Activated naive CD4-positive, alpha-beta T cell treated with anti-CD3 and anti-CD28 coated beads, Interleukin-2, amount 10 ng/mL, durations not matched to agents 7 days and 5 days (primary cell): ENCODE measurements around the gene TMBIM4.

ENCODE experiments used
- CTCF ChIA-PET: fragments of 350-600 bp; sonication (Branson Sonifier 250); formaldehyde crosslinking; loops from one replicate; lab custom pipeline; 2021; ENCODE audit warnings: antibody characterized with exemption; lab: Charles Lee
- DNase-seq: peaks from one replicate; pipeline ENCODE4 v3.0.0-alpha.2; 2020
- H3K27ac Mint-ChIP-seq: one replicate; pipeline ENCODE4 v1.8.0; 2021; ENCODE audit warnings: mild to moderate bottlenecking, moderate library complexity, mixed read lengths
- H3K27me3 Mint-ChIP-seq: one replicate; pipeline ENCODE4 v1.8.0; 2021; ENCODE audit warnings: mild to moderate bottlenecking, mixed read lengths
- H3K36me3 Mint-ChIP-seq: one replicate; pipeline ENCODE4 v1.8.0; 2021; ENCODE audit warnings: mixed read lengths
- H3K4me1 Mint-ChIP-seq: one replicate; pipeline ENCODE4 v1.8.0; 2021; ENCODE audit warnings: mixed read lengths
- H3K4me3 Mint-ChIP-seq: one replicate; pipeline ENCODE4 v1.8.0; 2021; ENCODE audit warnings: mild to moderate bottlenecking, moderate library complexity, mixed read lengths
- H3K9me3 Mint-ChIP-seq: one replicate; pipeline ENCODE4 v1.8.0; 2021; ENCODE audit warnings: mixed read lengths

Gene TMBIM4

DNA sequence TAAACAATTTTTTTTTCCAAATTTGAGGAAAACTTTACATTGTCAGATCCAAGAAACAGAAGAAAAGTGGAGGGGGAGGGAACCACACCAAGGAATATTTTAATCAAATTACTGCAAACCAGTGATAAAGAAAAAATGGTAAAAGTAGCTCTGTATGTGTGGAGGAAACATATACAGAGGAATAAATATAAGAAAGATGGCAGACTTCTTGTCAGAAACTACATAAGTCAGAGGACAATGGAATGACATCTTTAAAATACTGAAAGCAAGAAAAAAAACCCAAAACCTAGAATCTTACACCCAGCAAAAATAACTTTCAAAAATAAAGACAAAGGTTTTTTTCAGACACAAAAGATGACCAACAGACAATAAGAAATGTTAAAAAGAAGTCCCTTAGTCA lies 29.1 kb downstream of the TMBIM4 start:
- Mint-ChIP-seq H3K27ac (no peak overlapping the region), H3K27me3 (no peaks in the 10 kb centered on the region), H3K4me3 (no peak overlapping the region), H3K36me3 (peaks cover 75% of the 10 kb centered on the region), H3K4me1 (peaks cover 13% of the 10 kb centered on the region), H3K9me3 (peaks cover 20% of the 10 kb centered on the region)
- DNase-seq, result no peak
- CTCF ChIA-PET, result no interaction called here

DNA sequence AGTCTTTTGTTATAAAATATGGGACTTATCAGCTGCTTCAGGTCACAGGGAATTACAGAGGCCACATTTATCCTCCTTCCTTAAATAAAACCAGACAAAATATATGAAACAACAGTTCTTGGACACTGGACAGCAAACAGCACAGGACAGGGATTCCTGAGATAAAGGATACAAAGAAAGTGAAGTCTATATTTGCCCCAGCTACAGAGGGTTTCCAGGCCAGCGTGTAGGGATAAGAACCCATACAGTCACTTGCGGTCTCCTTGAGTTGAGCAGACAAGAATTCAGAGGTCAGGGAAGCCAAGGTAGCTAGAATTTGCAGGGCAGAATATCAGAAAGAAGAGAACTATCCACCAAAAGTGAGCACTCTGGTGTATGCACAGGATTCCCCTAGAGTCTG lies 30.5 kb downstream of the TMBIM4 start:
- Mint-ChIP-seq H3K4me3 (no peak overlapping the region), H3K4me1 (no peaks in the 10 kb centered on the region), H3K27ac (no peak overlapping the region), H3K9me3 (peaks cover 20% of the 10 kb centered on the region), H3K27me3 (no peaks in the 10 kb centered on the region), H3K36me3 (peaks cover 64% of the 10 kb centered on the region)
- CTCF ChIA-PET, result no interaction called here
- DNase-seq, result no peak

DNA sequence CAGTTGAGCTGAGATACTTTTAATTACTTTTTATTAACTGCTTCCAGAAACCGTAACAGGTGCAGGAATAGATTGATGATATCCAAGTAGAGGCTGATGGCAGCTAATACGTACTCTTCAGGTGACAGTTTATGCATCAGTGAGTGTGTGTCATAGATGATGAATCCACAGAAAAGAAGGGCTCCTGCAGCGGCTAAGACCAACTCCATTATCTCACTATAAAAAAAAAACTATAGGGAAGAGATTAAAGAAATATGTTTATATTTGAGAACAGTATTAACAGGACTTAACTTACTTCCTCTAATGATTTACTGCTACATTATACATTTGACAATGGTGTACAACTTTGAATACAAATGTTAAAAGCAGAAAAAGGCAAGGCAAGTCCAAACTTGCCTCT lies 31.9 kb downstream of the TMBIM4 start:
- DNase-seq, result no peak
- peaks cover 20% of the 10 kb centered on the region for H3K9me3 Mint-ChIP-seq
- CTCF ChIA-PET, result no interaction called here
- no peak overlapping the region for H3K4me3 Mint-ChIP-seq
- no peak overlapping the region for H3K27ac Mint-ChIP-seq
- no peaks in the 10 kb centered on the region for H3K27me3 Mint-ChIP-seq
- peaks cover 60% of the 10 kb centered on the region for H3K36me3 Mint-ChIP-seq
- H3K4me1 Mint-ChIP-seq, result peaks cover 4% of the 10 kb centered on the region

DNA sequence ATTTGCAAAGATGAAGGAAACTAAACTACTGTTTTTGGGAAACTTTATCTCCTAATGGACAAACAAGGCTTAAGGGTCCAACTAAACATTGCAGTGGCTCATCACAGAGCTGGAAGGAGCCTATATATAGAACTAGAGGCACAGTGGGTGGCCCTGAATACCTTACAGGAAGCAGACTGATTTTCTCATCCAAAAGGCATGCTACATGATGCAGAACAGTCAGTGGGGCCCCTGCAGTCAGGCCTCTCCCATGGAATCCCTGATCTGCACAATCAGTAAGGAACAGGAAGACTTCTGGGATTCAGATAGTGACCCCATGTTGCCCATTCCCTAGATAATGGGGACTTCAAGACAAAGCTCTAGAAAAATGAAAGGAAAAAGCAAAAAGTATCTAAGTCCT lies 37.4 kb downstream of the TMBIM4 start:
- CTCF ChIA-PET, result interaction anchor here (1.4 to 3.4 kb wide), 4 partner anchors 12 to 276 kb away, joined by 3 to 27 read pairs (median 6); partner anchors contain the start of gene TMBIM4
- Mint-ChIP-seq H3K27me3 (no peaks in the 10 kb centered on the region), H3K9me3 (peaks cover 2% of the 10 kb centered on the region), H3K4me1 (peaks cover 48% of the 10 kb centered on the region), H3K27ac (no peak overlapping the region), H3K36me3 (peaks cover 38% of the 10 kb centered on the region), H3K4me3 (peak overlapping the region; percentile 12)
- no peak for DNase-seq

DNA sequence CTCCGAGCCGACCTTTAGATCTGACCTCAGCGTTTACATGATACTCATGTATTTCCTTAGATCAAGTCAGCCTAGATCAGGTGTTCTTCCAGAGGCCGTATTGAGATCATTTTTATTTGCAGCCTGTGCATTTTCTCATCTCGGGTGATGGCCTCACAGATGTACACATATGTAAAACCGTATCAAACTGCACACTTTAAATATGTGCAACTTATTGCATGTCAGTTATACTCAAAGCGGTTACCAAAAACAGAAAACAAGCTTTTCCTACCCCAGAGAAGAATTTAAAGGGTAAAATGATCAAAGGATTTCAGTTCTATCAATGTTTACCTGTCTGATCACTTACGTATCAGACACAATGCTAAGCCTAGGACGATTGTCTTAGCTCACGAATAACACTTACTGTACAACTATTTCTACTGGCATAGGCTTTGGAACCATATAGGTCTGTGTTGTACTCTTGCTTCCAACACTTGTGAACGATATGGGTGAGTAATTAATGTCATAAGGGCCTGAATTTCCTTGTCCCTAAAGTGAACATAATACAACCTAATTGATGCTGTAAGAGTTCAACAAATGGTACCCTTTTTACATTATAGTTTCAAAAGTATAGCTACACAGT lies 38.6 kb downstream of the TMBIM4 start:
- Mint-ChIP-seq H3K4me1 (peaks cover 56% of the 10 kb centered on the region), H3K9me3 (no peaks in the 10 kb centered on the region), H3K4me3 (peak overlapping the region; percentile 93), H3K27ac (peak overlapping the region; percentile 97), H3K27me3 (no peaks in the 10 kb centered on the region), H3K36me3 (peaks cover 41% of the 10 kb centered on the region)
- no peak for DNase-seq
- CTCF ChIA-PET, result interaction anchor here (0.5 to 3.4 kb wide), 6 partner anchors 9 to 1329 kb away, joined by 3 to 27 read pairs (median 6); partner anchors contain the start of gene TMBIM4

DNA sequence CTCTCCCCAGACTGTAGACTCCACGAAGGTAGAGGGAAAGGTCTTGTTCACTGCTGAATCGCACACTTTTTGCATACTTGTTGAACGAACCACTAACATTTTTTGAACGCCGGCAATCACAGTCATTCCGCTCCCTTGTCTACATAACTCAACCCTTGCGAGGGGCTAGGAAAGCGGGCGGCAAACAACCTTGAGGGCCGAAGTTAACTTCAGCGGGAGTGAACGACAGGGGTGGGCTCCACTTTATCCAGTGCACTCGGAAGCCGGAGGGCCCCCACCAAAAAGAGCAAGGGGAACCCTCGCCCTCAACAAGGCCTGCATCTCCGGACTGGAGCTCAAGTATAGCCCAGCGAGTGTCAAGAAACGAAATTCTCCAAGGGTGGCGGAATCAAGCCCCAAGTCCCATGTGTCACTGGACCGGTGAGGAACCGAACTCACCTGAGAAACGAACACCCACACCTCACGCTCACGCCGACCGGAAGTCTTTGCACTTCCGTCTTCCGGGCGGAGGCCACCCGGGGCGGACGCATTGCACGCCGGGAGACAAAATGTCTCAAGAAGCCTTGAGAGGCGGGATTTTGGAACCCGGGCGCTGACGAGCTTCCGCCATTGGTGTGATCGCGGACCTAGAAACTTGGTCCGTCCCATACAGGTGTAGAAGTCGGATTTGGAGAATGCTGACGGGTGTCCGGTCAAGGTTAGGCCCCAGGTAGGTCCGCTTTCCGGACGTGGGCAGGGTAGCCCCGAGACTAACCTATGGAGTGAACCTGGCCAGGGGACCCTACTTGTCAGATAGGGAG lies 39.3 kb downstream of the TMBIM4 start, which contains the start of gene LLPH:
Gene LLPH, minus strand, starts transcription at position 484 of the 800 bp plus-strand sequence. CDS start 1,644 bp downstream, outside the sequence.
- Mint-ChIP-seq H3K4me3 (peak within 1 kb of the TSS; percentile 93), H3K27me3 (no peaks in the 10 kb centered on the region), H3K9me3 (no peaks in the 10 kb centered on the region), H3K36me3 (peaks cover 43% of the 10 kb centered on the region), H3K4me1 (peaks cover 59% of the 10 kb centered on the region), H3K27ac (peak within 1 kb of the TSS; percentile 97)
- CTCF ChIA-PET, result interaction anchor here (0.5 to 3.4 kb wide), 5 partner anchors 9 to 1329 kb away, joined by 3 to 27 read pairs (median 6); partner anchors contain the start of gene TMBIM4
- DNase-seq, result peak; percentile 94

DNA sequence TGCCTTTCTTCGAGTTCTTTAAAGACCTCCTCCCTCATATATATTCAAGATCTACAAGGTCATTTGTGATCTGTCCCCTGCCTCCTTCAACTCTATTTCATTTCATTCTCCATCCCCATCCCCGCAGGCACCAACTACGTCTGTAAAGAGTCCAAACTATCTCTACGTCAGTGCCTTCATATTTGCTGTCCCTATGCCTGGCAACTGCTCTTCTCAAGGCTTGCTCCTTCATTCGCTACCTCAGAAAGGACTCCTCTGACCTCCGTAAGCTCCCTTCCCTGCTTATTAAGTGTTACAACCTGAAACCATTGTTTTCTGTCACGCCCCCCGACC lies 39.9 kb downstream of the TMBIM4 start:
- Mint-ChIP-seq H3K36me3 (peaks cover 49% of the 10 kb centered on the region), H3K27ac (peak overlapping the region; percentile 97), H3K27me3 (no peaks in the 10 kb centered on the region), H3K4me3 (peak overlapping the region; percentile 93), H3K9me3 (no peaks in the 10 kb centered on the region), H3K4me1 (peaks cover 62% of the 10 kb centered on the region)
- DNase-seq, result no peak
- CTCF ChIA-PET, result interaction anchor here (2.0 to 3.4 kb wide), 2 partner anchors 15 to 140 kb away, joined by 6 to 27 read pairs; no protein-coding TSS in a partner anchor

DNA sequence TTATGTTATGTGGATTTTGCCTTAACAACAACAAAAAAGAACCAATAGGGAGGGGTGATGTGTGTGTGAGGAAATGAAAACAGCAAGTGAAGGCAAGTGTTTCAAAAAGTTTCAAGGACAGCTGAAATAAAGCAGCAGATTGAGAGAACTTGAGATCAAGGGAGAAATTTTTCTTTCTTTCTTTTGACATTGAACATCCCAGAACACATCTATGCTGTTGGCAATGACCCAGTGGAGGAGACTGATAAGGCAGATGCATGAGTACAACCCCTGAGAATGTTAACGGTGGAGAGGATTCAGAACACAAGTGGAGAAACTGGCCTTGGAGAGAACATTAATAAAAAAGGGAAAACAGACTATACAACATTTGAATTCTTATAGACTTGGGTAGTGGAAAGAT lies 42.1 kb downstream of the TMBIM4 start:
- no peak for DNase-seq
- no peaks in the 10 kb centered on the region for H3K9me3 Mint-ChIP-seq
- peaks cover 53% of the 10 kb centered on the region for H3K36me3 Mint-ChIP-seq
- no peaks in the 10 kb centered on the region for H3K27me3 Mint-ChIP-seq
- no peak overlapping the region for H3K4me3 Mint-ChIP-seq
- CTCF ChIA-PET, result no interaction called here
- H3K4me1 Mint-ChIP-seq, result peaks cover 57% of the 10 kb centered on the region
- H3K27ac Mint-ChIP-seq, result no peak overlapping the region

DNA sequence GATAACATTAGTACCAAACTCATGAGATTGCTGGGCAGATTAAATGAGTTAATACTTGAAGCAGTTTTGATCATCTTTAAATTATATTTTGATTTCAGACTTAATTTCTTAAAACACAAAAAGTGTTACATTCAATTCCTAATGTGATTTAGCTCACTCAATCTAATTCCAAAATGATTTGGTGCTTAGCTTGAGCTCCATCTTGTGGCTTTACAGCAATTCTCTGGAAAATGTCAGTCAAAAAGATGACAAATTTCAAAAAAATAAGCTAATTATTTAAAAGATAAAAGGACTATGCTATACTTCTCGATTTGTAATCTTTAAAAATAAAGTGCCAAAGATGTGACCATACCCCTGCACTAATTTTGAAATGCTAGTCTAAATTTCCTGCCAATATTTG lies 49.3 kb downstream of the TMBIM4 start:
- no peak overlapping the region for H3K27ac Mint-ChIP-seq
- peaks cover 14% of the 10 kb centered on the region for H3K4me1 Mint-ChIP-seq
- no peaks in the 10 kb centered on the region for H3K9me3 Mint-ChIP-seq
- DNase-seq, result no peak
- CTCF ChIA-PET, result interaction anchor here (0.7 kb wide), 1 partner anchor 815 kb away, joined by 3 read pairs; no protein-coding TSS in a partner anchor
- H3K27me3 Mint-ChIP-seq, result no peaks in the 10 kb centered on the region
- no peak overlapping the region for H3K4me3 Mint-ChIP-seq
- peaks cover 38% of the 10 kb centered on the region for H3K36me3 Mint-ChIP-seq

DNA sequence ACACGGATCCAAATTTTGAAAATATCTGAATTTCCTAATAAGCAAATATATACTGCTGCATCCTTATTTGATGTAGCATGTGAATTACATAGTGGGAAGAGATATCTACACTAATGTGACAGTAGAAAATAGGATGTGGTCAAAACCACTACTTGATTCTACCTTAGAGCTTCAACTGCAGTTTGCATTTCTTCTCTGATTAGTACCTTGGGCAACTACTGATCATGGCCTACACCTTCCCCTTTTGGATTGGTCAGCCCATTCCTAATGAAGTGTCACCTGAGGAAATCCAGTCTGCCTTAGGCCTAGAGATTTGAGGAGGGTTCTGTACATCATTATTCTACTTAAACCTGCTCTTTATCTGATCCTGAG lies 49.9 kb downstream of the TMBIM4 start:
- Mint-ChIP-seq H3K9me3 (no peaks in the 10 kb centered on the region), H3K4me1 (peaks cover 11% of the 10 kb centered on the region), H3K36me3 (peaks cover 32% of the 10 kb centered on the region), H3K4me3 (no peak overlapping the region), H3K27me3 (no peaks in the 10 kb centered on the region), H3K27ac (no peak overlapping the region)
- CTCF ChIA-PET, result no interaction called here
- no peak for DNase-seq

DNA sequence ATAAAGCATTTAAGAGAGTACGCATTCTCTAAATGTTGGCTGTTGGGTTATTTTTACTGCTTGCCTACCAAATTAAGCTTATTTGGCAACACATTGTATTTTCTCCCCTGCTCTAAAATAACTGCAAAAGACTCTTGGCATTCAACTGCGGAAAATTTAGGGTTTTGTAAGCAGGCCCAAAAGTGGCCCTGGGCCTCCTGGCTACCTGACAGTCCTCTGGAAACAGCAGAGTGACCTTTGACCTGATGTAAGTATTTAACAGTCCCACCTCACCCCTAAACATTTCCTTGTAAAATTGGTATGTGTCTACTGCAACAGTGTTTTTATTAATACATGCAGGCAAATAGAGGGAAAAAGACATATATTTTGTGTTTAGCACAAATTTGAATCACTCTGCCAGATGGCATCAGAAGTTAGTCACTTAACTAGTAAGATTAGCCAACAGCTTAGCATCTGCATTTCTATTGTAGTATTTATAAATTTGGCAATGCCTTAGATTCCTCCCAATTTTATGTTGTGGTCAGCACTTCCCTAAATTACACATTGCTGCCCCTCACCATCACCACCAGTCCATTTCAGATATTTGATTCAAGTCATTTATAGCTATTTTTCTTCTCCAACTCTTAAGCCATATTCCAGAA lies 50.4 kb downstream of the TMBIM4 start:
- peaks cover 28% of the 10 kb centered on the region for H3K36me3 Mint-ChIP-seq
- no peak overlapping the region for H3K27ac Mint-ChIP-seq
- no peak for DNase-seq
- H3K4me3 Mint-ChIP-seq, result no peak overlapping the region
- H3K4me1 Mint-ChIP-seq, result peaks cover 11% of the 10 kb centered on the region
- no peaks in the 10 kb centered on the region for H3K9me3 Mint-ChIP-seq
- H3K27me3 Mint-ChIP-seq, result peaks cover under 1% of the 10 kb centered on the region
- CTCF ChIA-PET, result no interaction called here

DNA sequence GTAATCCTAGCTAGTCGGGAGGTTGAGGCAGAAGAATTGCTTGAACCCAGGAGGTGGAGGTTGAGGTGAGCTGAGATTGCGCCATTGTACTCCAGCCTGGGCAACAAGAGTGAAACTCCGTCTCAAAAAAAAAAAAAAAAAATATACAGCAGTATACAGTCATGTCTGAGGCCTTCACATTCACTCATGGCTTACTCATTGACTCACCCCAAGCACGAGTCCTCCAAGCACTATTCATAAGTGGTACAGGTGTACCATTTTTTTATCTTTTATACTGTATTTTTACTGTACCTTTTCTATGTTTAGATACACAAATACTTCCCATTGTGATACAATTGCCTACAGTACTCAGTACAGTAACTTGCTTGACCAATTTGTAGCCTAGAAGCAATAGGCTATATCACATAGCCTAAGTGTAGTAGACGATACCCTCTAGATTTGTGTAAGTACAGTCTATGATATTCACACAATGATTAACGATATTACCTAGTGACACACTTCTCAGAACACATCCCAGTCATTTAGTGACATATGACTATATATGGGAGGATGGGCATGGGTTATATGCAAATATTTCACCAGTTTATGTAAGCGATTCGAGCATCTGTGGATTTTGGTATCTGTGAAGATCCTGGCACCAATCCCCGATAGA lies 51.4 kb downstream of the TMBIM4 start:
- CTCF ChIA-PET, result interaction anchor here (1.4 kb wide), 1 partner anchor 11 kb away, joined by 3 read pairs; no protein-coding TSS in a partner anchor
- H3K27me3 Mint-ChIP-seq, result peaks cover 4% of the 10 kb centered on the region
- H3K36me3 Mint-ChIP-seq, result peaks cover 20% of the 10 kb centered on the region
- no peak overlapping the region for H3K4me3 Mint-ChIP-seq
- H3K27ac Mint-ChIP-seq, result no peak overlapping the region
- H3K9me3 Mint-ChIP-seq, result no peaks in the 10 kb centered on the region
- H3K4me1 Mint-ChIP-seq, result peaks cover 11% of the 10 kb centered on the region
- DNase-seq, result no peak

DNA sequence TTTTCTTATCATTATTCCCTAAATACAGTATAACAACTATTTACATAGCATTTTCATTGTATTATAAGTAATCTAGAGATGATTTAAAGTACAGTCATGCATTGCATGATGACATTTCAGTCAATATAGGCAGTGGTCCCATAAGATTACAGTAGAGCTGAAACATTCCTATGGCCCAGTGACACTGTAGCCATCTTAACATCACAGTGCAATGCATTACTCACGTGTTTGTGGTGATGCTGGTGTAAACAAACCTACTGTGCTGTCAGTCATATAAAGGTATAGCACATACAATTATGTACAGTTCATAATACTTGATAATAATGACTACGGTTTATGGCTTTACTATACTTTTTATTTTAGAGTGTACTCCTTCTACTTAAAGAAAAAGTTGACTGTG lies 52.6 kb downstream of the TMBIM4 start:
- CTCF ChIA-PET, result interaction anchor here (1.4 kb wide), 1 partner anchor 10 kb away, joined by 3 read pairs; no protein-coding TSS in a partner anchor
- H3K4me1 Mint-ChIP-seq, result peaks cover 11% of the 10 kb centered on the region
- no peaks in the 10 kb centered on the region for H3K9me3 Mint-ChIP-seq
- H3K4me3 Mint-ChIP-seq, result no peak overlapping the region
- H3K27ac Mint-ChIP-seq, result no peak overlapping the region
- DNase-seq, result no peak
- peaks cover 4% of the 10 kb centered on the region for H3K27me3 Mint-ChIP-seq
- peaks cover 17% of the 10 kb centered on the region for H3K36me3 Mint-ChIP-seq
